HG02642 (cell line): ENCODE data around the gene PRRC2B.
"Not testable (repeated sequence)": the region's sequence is repeated elsewhere in the genome, so short reads cannot be mapped to it uniquely, and the experiment has no call there.

Experiments
- ATAC-seq: cut with Tn5 transposase; IDR thresholded peaks from one replicate; pipeline ENCODE4 v1.9.1; 2021; ENCODE audit warnings: mild to moderate bottlenecking; ENCODE audit not compliant: unreplicated experiment, poor library complexity

PRRC2B gene

DNA sequence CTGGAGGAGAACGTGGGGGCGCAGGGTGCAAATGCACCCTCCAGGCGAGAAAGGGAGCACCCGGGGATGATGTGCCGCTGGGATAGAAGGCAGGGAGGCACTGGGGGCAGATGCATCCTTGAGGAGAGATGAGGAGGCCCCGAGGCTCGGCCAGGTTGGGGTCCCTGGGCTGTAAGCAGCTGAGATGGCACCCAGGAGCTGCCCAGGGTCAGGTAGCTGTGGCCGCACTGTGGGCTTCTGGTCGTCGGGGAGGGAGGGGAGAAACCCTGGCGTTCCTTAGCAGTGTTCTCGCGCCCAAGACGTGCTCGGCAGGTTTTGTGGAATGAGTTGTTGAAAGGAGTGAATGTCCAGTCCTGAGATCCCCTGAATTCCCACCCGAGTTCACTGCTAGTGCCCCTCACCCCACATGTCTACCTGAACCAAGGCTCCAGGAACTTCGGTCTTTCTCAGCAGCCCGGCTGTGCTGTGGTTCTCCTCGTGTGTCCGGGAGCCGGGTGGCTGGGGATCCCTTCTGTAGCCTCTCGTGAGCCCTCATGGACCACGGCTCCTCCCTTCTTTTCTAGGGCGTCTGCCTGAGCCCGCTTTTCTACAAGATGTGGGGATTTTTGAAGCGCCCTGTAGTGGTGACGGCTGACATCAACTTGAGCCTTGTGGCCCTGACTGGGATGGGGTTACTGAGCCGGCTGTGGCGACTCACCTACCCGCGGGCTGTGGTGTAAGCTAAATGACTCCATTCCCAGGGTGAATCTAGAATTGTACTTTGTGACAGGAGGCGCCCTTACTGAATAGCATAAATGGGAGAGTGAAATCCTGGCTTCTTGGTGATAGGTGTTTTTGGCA lies 110.0 kb downstream of the PRRC2B start:
- peak; percentile 1 for ATAC-seq

DNA sequence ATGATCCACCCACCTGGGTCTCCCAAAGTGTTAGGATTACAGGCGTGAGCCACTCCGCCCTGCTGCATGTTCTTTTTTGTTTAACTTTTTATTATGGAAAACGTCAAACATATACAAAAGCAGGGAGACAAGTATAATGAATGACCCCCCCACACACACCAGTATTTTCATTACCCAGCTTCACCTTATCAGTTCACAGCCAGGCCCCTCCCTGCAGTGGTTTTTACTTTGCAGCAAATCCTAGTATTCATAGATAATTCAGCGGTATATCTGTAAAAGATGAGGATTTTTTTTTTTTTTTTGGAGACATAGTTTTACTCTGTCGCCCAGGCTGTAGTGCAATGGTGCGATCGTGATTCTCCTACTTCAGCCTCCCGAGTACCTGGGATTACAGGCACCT lies 111.1 kb downstream of the PRRC2B start:
- ATAC-seq = no peak

DNA sequence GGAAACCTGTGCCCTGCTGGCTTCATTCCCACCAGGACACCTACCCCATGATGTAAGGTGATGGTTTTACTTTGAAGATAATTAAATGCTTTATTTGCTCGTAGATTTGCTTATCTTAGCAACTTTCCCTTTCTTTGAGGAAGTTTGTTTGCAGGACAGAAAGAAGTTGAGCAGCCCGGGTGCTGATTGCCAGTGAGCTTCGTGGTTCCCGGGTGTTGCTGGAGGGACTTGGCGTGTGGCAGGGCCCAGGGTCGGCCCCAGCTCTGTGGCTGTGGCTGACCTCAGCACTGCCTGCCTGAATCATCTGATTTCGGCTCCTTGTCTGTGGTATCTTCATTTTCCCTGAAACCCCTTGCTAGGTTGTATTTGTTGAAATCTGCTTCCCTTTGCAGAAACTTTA lies 117.5 kb downstream of the PRRC2B start:
- no peak for ATAC-seq

DNA sequence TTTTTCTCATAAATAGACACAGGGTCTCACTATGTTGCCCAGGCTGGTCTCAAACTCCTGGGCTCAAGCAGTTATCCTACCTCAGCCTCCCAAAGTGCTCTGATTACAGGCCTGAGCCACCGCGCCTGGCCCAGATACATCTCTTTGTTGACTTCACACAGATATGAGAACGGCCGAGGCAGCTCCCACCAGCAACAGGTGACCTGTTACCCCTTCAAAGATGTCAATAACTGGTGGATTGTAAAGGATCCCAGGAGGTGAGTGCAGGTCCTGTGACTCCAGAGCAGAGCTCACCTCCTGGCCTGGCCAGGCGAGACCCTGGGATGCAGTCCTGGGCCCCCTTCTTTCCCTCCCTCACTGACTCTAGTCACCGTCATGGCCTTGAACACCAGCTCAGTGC lies 118.0 kb downstream of the PRRC2B start:
- ATAC-seq = no peak

DNA sequence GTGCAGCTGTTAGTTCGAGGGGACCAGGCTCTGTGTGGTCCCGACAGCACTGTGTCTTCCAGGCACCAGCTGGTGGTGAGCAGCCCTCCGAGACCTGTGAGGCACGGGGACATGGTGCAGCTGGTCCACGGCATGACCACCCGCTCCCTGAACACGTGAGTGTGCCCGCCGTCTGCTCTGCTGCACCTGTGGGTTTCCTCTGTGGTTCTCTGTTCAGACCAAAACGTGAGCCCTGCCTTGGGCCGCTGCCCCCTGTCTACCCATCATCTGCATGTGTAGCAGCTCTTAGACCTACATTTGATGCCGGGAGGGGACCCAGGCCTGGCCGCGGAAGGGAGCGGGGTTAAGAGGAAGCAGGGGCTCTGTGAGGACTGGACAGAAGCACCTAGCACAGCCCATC lies 119.3 kb downstream of the PRRC2B start:
- no peak for ATAC-seq

DNA sequence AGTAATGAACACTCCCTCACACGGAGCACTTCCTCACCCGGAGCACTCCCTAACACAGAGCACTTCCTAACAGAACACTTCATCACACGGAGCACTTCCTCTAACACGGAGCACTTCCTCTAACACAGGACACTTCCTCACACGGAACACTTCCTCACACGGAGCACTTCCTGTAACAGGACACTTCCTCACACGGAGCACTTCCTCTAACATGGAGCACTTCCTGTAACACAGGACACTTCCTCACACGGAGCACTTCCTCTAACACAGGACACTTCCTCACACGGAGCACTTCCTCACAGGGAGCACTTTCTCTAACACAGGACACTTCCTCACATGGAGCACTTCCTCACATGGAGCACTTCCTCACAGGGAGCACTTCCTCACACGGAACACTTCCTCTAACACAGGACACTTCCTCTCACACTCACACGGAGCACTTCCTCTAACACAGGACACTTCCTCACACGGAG lies 121.7 kb downstream of the PRRC2B start:
- not testable (repeated sequence) for ATAC-seq

DNA sequence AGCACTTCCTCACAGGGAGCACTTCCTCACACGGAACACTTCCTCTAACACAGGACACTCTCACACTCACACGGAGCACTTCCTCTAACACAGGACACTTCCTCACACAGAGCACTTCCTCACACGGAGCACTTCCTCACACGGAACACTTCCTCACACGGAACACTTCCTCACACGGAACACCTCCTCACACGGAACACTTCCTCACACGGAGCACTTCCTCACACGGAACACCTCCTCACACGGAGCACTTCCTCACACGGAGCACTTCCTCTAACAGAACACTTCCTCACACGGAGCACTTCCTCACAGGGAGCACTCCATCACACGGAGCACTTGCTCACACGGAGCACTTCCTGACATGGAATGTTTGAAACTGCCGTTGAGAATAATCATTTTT lies 122.2 kb downstream of the PRRC2B start:
- ATAC-seq = no peak

DNA sequence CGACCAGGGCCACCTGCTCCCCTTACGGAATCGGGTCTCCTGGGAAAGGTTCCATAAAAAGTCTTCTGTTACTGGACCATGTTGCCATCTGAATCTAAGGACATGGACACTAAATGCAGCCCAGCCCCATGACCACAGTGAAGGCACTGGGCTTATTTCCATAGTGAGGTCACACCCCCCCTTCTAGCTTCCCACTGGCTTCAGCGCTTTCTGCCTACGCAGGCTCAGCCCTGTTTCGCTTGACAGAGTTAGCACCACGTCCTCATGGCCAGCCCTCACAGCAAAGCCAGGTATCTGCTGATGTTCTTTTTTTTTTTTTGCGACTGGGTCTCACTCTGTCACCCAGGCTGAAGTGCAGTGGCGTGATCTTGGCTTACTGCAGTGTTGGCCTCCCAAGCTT lies 123.0 kb downstream of the PRRC2B start:
- no peak for ATAC-seq

DNA sequence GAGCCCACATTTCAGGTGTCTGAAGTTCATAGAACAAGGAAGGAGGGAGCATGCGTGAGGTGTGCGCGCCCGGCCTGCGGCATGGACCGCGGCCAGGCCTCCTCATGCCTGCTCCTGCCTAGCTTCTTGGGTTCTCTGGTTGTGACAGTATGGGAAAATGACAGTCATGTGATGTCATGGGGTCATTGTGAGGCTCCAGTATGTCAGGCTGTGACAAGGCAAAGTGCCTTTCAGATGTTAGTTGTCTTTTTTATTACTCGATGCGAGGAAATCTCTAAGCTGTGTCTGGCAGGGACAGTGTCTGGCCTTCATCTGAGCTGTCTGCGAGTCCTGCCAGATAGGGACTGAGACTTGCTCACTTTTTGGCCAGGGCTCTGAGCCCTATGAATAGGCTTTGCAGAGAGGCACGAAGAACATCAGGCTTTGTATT lies 123.9 kb downstream of the PRRC2B start:
- no peak for ATAC-seq

DNA sequence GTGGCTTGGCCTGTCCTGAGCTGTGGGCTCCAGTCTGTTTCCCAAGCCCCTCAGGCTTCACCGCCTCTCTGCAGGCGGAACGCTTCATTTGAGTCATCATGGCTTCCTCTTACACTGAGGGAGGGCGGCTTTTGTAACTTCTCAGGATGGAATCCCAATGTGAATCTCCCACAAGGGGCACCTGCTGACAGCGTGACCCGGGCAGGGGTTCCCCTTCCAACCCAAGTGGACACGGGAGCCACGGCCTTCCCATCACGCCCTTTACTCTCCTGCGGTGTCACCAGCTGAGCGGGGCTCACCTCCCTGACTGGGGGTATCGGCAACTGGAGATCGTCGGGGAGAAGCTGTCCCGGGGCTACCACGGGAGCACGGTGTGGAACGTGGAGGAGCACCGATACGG lies 124.7 kb downstream of the PRRC2B start:
- no peak for ATAC-seq

DNA sequence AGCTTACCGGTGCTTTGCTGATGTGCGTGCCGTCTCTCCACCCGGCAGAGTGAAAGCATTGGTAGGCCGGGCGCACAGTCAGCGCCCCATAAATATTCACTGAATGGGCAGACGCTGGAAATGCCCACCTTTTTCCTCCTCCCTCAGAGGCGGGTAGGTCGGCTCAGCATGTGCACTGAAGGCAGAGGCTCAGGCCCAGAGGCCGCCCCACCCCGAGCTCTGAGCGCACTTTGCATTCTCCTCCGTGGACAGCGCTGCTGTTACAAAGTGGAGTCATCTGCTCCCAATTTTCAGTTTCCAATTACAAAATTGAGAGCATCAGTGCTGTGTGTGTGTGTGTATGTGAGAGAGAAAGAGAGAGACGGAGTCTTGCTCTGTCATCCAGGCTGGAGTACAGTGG lies 126.6 kb downstream of the PRRC2B start:
- ATAC-seq = no peak

DNA sequence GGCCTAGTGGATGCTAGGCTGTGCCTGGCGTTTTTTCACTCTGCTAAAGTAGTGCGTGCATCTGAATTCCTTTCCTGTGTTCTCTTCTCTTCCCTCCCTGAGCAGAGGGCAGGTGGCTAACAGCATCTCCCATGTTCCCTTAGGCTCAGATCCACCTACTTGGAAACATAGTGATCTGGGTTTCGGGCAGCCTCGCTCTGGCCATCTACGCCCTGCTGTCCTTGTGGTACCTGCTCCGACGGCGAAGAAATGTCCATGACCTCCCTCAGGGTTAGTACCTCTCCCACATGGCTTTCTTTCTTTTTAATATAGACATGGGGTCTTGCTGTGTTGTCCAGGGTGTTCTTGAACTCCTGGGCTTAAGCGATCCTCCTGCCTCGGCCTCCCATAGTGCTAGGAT lies 127.3 kb downstream of the PRRC2B start:
- no peak for ATAC-seq

DNA sequence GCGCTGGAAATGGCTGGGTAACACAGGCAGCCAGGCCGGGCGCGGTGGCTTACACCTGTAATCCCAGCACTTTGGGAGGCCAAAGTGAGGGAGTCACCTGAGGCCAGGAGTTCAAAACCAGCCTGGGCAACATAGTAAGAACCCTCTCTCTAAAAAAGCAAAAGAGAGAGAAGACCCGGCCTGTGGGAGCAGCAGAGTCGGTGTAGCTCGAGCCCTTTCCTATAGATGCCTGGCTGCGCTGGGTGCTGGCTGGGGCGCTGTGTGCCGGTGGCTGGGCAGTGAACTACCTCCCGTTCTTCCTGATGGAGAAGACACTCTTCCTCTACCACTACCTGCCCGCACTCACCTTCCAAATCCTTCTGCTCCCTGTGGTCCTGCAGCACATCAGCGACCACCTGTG lies 127.9 kb downstream of the PRRC2B start:
- ATAC-seq = no peak

DNA sequence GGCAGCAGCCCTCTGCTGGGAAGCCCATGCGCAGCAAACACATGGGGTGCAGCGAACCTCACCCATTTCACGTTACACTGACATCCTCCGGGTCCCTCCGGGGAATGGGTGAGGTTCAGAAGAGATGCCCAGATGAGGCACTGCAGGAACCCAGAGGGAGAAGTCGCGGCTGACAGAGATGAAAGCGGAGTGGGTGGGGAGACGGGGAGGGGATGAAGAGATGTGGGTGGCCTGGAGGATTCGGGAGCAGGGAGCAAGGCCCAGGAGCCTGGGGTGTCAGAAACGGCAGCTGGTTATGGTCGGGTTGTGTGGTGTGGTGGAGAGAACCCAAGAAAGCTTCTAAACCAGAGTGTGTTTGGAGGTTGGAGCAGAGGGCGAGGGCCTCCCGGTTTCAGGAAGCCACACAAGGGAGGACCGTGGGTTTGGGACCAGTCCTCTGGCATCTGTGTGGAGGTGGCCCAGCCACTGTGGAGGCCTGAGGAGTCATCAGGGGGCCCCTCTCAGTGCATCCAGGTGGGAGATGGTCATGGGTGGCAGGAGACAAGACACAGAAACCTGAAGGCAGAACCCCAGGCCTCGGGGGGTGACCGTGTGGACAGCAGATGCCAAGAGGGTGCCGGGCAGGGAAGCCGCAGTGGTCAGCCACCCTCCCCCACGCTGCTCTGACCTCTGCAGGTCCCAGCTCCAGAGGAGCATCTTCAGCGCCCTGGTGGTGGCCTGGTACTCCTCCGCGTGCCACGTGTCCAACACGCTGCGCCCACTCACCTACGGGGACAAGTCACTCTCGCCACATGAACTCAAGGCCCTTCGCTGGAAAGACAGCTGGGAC lies 128.6 kb downstream of the PRRC2B start:
- ATAC-seq = no peak

DNA sequence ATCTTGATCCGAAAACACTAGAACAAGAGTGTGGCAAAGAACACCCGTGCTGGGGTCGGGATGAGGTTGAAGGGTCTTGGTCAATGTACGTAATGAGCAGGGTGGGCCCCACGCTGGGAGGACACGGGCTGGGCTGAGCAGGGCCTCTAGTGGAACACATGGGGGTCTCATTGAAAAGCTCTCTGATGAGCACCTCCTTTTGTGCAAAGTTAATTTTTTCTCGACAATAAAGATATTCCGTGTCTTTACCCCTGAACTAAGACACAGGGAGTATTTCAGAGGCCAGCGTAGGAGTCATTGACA lies 129.2 kb downstream of the PRRC2B start:
- no peak for ATAC-seq

DNA sequence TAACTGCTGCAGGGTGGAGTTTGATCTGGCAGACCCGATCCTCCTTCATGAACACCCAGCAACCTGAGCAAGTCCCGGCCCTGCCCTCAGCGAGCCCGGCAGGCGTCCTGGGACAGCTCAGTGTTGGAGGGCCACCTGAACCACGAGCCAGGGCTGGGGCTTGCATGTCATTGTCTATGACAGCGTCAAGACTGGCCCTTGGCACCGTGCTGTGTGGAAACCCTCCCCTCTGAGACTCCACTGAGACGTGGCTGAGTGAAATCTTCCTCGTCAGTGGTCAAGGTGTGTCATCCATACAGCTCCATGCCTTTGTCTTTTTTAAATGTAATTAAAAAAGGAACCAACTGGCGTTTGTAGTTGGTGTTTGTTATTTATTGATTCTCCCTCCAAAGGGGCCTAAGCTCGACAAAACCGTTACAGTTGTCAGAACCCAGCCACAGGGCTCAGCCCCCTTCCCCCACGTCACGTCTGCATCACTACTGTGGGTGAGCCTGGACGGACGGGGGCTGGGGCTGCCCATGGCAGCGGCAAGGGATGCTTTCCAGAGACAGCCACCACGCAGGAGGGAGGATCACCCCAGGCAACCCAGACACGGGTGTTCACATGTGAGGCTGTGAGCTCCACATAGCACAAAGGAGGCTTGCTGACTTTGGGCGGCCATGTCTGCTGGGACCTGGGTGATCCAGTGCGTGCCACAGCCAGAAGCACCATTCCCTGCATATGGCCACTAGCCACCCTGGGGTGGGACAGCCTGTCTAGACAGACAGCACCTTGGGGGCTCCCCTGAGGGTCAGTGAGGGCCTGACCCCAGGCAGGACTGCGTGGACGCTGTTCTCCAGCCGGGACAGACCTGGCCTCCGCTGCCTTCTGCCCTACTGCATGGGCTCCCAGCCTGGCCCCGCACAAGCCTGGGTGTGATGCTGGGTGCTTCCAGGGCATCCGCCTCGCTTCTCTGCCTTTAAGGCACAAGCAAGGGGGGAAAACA lies 129.9 kb downstream of the PRRC2B start:
- no peak for ATAC-seq

DNA sequence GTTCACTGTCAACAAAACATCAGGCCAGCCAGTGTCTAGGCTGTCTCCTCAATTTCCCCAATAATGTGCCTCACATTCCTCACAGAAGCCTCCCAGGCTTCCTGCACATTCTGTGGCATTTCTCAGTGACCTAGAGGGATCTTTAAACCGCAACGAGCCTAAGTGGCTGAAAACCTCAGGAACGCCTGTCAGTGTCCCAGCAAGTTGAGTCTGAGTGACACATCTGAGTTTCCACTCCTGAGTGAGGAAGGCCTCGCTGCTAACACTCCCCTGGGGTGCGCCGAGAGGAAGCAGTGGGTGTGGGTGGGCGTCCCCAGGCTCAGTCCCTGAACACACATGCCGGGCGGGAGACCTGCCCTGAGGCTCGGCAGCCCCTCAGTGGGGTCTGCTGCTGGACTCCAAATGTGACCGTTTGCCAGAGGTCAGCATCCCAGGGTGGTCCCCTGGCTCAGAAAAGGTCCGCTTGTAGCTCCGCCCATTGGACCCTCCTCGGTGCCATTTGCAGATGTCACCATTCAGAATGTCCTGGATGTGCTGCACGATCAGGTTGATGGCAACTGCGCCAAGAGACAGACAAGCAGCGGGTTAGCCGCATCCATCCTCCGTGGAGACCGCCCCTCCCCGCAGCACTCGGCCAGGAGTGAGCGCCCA lies 130.9 kb downstream of the PRRC2B start:
- no peak for ATAC-seq

DNA sequence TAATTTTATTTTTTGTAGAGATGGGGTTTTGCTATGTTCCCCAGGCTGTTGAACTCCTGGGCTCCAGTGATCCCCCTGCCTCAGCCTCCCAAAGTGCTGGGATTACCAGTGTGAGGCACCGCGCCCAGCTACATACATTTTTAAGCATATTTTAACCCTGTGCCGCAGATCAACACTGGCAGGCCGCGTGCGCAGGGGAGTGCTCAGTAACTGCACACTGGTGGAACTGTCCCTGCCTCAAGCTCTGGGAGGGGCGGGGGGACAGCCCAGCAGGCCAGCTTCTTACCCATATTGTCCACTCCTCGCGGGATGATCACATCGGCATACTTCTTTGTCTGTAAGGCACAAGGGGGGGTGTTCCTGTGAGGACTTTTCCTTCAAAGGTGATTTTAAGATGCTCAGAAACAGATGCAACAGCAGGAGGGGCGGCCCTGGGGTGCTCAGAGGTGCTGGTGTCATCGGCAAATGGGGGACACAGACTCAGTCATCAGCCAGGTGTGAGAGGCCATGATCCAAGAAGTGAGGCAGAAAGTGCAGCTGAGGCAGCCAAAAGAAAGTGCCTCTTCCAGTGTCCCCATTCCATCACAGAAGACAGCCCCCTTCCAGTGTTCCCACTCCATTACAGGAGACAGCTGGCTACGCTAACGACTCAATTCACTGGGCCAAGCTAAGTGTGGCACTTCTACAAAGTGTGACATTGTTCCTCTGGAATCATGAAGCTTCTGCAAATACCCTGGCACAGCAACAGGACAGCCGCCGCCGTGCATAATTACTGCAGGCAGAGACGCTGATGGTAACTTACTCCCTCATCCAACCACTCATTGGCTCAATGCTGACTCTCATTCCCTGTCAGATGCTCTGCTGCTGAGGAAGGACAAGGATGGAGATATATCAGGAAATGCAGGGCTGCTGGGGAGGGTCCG lies 132.0 kb downstream of the PRRC2B start:
- no peak for ATAC-seq

DNA sequence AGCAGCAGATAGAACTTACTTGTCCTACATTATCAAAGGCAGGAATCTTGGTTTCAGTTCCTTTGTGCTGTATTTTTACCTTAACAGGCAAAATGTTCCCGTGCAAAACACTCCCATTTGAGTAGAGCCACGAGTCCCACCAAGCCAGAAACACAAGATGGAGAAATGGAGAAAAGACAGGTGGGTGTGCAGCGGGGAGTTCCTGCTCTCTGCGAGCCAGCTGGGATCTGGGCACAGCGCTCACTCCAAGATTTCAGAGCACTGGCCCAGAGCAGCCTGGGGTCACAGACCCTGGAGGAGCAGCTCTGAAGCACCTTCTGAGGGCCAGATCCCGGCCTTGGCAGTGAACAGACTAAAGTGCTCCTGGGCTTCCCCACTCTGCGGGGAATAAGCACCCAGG lies 134.3 kb downstream of the PRRC2B start:
- ATAC-seq = no peak
